Mesendoderm (in vitro differentiated cells): ENCODE measurements around the gene ATP2A3.

Experiments
- DNase-seq: peaks from one replicate; pipeline ENCODE4 v3.0.0; 2013
- H2AK5ac ChIP-seq: 2 replicates; pipeline ENCODE4 v1.6.1; 2013; ENCODE audit warnings: low read length, inconsistent platforms
- H2BK120ac ChIP-seq: 2 replicates; pipeline ENCODE4 v1.6.1; 2013; ENCODE audit warnings: low read depth, mild to moderate bottlenecking, low read length, moderate library complexity, mixed read lengths
- H2BK15ac ChIP-seq: replicated peaks from 2 replicates; pipeline ENCODE4 v1.6.1; 2013; ENCODE audit warnings: low read depth, mild to moderate bottlenecking, moderate library complexity
- H2BK5ac ChIP-seq: 2 replicates; pipeline ENCODE4 v1.6.1; 2013; ENCODE audit warnings: low read length, inconsistent platforms
- H3K18ac ChIP-seq: 2 replicates; pipeline ENCODE4 v1.6.1; 2013; ENCODE audit warnings: mild to moderate bottlenecking, low read length, mixed read lengths
- H3K23ac ChIP-seq: one replicate; pipeline ENCODE4 v1.6.1; 2013; ENCODE audit warnings: low read length
- H3K27ac ChIP-seq: 2 replicates; pipeline ENCODE4 v1.5.1; 2013; ENCODE audit warnings: low read depth, mild to moderate bottlenecking, inconsistent platforms, low read length, moderate library complexity
- H3K27me3 ChIP-seq: 2 replicates; pipeline ENCODE4 v1.6.1; 2013; ENCODE audit warnings: low read length, control low read depth, mild to moderate bottlenecking, inconsistent platforms; ENCODE audit not compliant: insufficient read depth, poor library complexity
- H3K36me3 ChIP-seq: 2 replicates; pipeline ENCODE4 v1.6.1; 2013; ENCODE audit warnings: low read length, inconsistent platforms; ENCODE audit not compliant: control insufficient read depth, insufficient read depth
- H3K4ac ChIP-seq: one replicate; pipeline ENCODE4 v1.6.1; 2013; ENCODE audit warnings: low read depth, mild to moderate bottlenecking, low read length, moderate library complexity
- H3K4me1 ChIP-seq: 2 replicates; pipeline ENCODE4 v1.6.1; 2013; ENCODE audit warnings: low read depth, low read length, inconsistent platforms; ENCODE audit not compliant: control insufficient read depth
- H3K4me2 ChIP-seq: 2 replicates; pipeline ENCODE4 v1.6.1; 2013; ENCODE audit warnings: low read length
- H3K4me3 ChIP-seq: 2 replicates; pipeline ENCODE4 v1.5.1; 2013; ENCODE audit warnings: mild to moderate bottlenecking, low read length
- H3K56ac ChIP-seq: one replicate; pipeline ENCODE4 v1.6.1; 2013; ENCODE audit warnings: low read length
- H3K79me1 ChIP-seq: 2 replicates; pipeline ENCODE4 v1.6.1; 2013; ENCODE audit warnings: low read length, inconsistent platforms
- H3K79me2 ChIP-seq: 2 replicates; pipeline ENCODE4 v1.6.1; 2013; ENCODE audit warnings: mild to moderate bottlenecking, low read length; ENCODE audit not compliant: control insufficient read depth, insufficient read depth
- H3K9ac ChIP-seq: 2 replicates; pipeline ENCODE4 v1.6.1; 2013; ENCODE audit warnings: low read length, inconsistent platforms
- H4K5ac ChIP-seq: one replicate; pipeline ENCODE4 v1.6.1; 2013; ENCODE audit warnings: low read length
- H4K8ac ChIP-seq: one replicate; pipeline ENCODE4 v1.6.1; 2013; ENCODE audit warnings: low read depth, mild to moderate bottlenecking, control low read depth, low read length, moderate library complexity
- WGBS: extraction: QIAGEN DNeasy Blood & Tissue Kit; methylation state at CpG from one replicate; pipeline ENCODE4 v1.1.7; 2013; ENCODE audit warnings: low lambda C conversion rate, missing lambda C conversion rate; ENCODE audit not compliant: insufficient coverage; ENCODE audit errors: extremely low coverage; 5-methylcytosine and 5-hydroxymethylcytosine counted together

The ATP2A3 gene

GRCh38 chr17:4003501-4004421 is 39.5 kb upstream of the ATP2A3 start:
- no peaks in the 10 kb centered on the region for H3K27me3 ChIP-seq
- no peak overlapping the region for H2BK120ac ChIP-seq
- H3K4ac ChIP-seq, result no peak overlapping the region
- H3K56ac ChIP-seq, result peak overlapping the region; percentile 19
- no peak overlapping the region for H3K4me2 ChIP-seq
- H3K79me2 ChIP-seq, result no peaks in the 10 kb centered on the region
- H3K79me1 ChIP-seq, result no peaks in the 10 kb centered on the region
- no peak overlapping the region for H2BK5ac ChIP-seq
- H2BK15ac ChIP-seq, result no peak overlapping the region
- H3K18ac ChIP-seq, result peak overlapping the region; percentile 54
- H2AK5ac ChIP-seq, result no peak overlapping the region
- WGBS, result no CpG with 5 or more reads among the region's 46 CpGs
- H3K23ac ChIP-seq, result peak overlapping the region; percentile 24
- no peak overlapping the region for H4K8ac ChIP-seq
- H3K27ac ChIP-seq, result no peak overlapping the region
- peaks cover 2% of the 10 kb centered on the region for H3K36me3 ChIP-seq
- no peak overlapping the region for H4K5ac ChIP-seq
- peaks cover 3% of the 10 kb centered on the region for H3K4me1 ChIP-seq
- no peak overlapping the region for H3K4me3 ChIP-seq
- H3K9ac ChIP-seq, result peak overlapping the region; percentile 3
- peak; percentile 61 for DNase-seq

GRCh38 chr17:4003131-4003500 is 38.9 kb upstream of the ATP2A3 start:
- no peaks in the 10 kb centered on the region for H3K79me1 ChIP-seq
- no peak overlapping the region for H2BK5ac ChIP-seq
- no peak for DNase-seq
- H2BK15ac ChIP-seq, result no peak overlapping the region
- H3K4me2 ChIP-seq, result no peak overlapping the region
- no peaks in the 10 kb centered on the region for H3K79me2 ChIP-seq
- no peak overlapping the region for H2AK5ac ChIP-seq
- peaks cover 3% of the 10 kb centered on the region for H3K4me1 ChIP-seq
- peak overlapping the region; percentile 24 for H3K23ac ChIP-seq
- no peak overlapping the region for H3K18ac ChIP-seq
- H3K4me3 ChIP-seq, result no peak overlapping the region
- WGBS, result no CpG with 5 or more reads among the region's 21 CpGs
- H3K56ac ChIP-seq, result no peak overlapping the region
- no peak overlapping the region for H4K5ac ChIP-seq
- H3K4ac ChIP-seq, result no peak overlapping the region
- no peak overlapping the region for H3K27ac ChIP-seq
- H3K27me3 ChIP-seq, result no peaks in the 10 kb centered on the region
- no peak overlapping the region for H2BK120ac ChIP-seq
- H3K36me3 ChIP-seq, result peaks cover 2% of the 10 kb centered on the region
- no peak overlapping the region for H4K8ac ChIP-seq
- H3K9ac ChIP-seq, result no peak overlapping the region

- H3K79me2 ChIP-seq, result no peaks in the 10 kb centered on the region
- no peak overlapping the region for H2BK120ac ChIP-seq
- H3K23ac ChIP-seq, result no peak overlapping the region
- H3K4me2 ChIP-seq, result no peak overlapping the region
- no CpG with 5 or more reads among the region's 13 CpGs for whole genome bisulfite sequencing
- no peak overlapping the region for H3K4me3 ChIP-seq
- no peaks in the 10 kb centered on the region for H3K27me3 ChIP-seq
- H2BK15ac ChIP-seq, result no peak overlapping the region
- H4K5ac ChIP-seq, result no peak overlapping the region
- no peaks in the 10 kb centered on the region for H3K79me1 ChIP-seq
- no peak overlapping the region for H3K18ac ChIP-seq
- H4K8ac ChIP-seq, result no peak overlapping the region
- no peak for DNase-seq
- H3K36me3 ChIP-seq, result no peaks in the 10 kb centered on the region
- no peak overlapping the region for H3K9ac ChIP-seq
- no peak overlapping the region for H3K4ac ChIP-seq
- no peaks in the 10 kb centered on the region for H3K4me1 ChIP-seq
- H3K56ac ChIP-seq, result no peak overlapping the region
- no peak overlapping the region for H3K27ac ChIP-seq
- no peak overlapping the region for H2AK5ac ChIP-seq
- no peak overlapping the region for H2BK5ac ChIP-seq
Measured at GRCh38 chr17:4001048-4001590, 36.9 kb upstream of the ATP2A3 start.

GRCh38 chr17:3998436-3998835 is 34.2 kb upstream of the ATP2A3 start:
- no peak for DNase-seq
- no peaks in the 10 kb centered on the region for H3K79me2 ChIP-seq
- no peak overlapping the region for H2AK5ac ChIP-seq
- no peak overlapping the region for H3K18ac ChIP-seq
- no peak overlapping the region for H2BK15ac ChIP-seq
- no peak overlapping the region for H3K4me3 ChIP-seq
- no peaks in the 10 kb centered on the region for H3K4me1 ChIP-seq
- H3K27me3 ChIP-seq, result no peaks in the 10 kb centered on the region
- H3K79me1 ChIP-seq, result no peaks in the 10 kb centered on the region
- no peak overlapping the region for H2BK5ac ChIP-seq
- no CpG with 5 or more reads among the region's 4 CpGs for WGBS
- no peak overlapping the region for H2BK120ac ChIP-seq
- no peak overlapping the region for H3K27ac ChIP-seq
- H3K4me2 ChIP-seq, result no peak overlapping the region
- H3K9ac ChIP-seq, result no peak overlapping the region
- no peak overlapping the region for H4K8ac ChIP-seq
- no peak overlapping the region for H3K23ac ChIP-seq
- H3K36me3 ChIP-seq, result no peaks in the 10 kb centered on the region
- H3K4ac ChIP-seq, result no peak overlapping the region
- H4K5ac ChIP-seq, result no peak overlapping the region
- H3K56ac ChIP-seq, result no peak overlapping the region

GRCh38 chr17:3995067-3995466 is 30.8 kb upstream of the ATP2A3 start:
- Histone ChIP-seq H2BK5ac (no peak overlapping the region), H3K4me2 (no peak overlapping the region), H4K5ac (no peak overlapping the region), H3K27me3 (no peaks in the 10 kb centered on the region), H3K4ac (no peak overlapping the region), H3K36me3 (no peaks in the 10 kb centered on the region), H2BK120ac (no peak overlapping the region), H3K4me3 (no peak overlapping the region), H4K8ac (no peak overlapping the region), H3K23ac (no peak overlapping the region), H2AK5ac (no peak overlapping the region), H3K56ac (no peak overlapping the region), H2BK15ac (no peak overlapping the region), H3K4me1 (no peaks in the 10 kb centered on the region), H3K27ac (no peak overlapping the region), H3K79me1 (no peaks in the 10 kb centered on the region), H3K79me2 (no peaks in the 10 kb centered on the region), H3K18ac (no peak overlapping the region), H3K9ac (no peak overlapping the region)
- DNase-seq, result no peak
- no CpG with 5 or more reads among the region's 1 CpG for WGBS
